K562 (cell line): ENCODE results near the gene STT3B. TPM values are rescaled to one million over a fixed set of nuclear protein-coding genes. Genes with fewer than 3 reads are reported as not detected.

Experiments used
- ATAC-seq: fragments of 200-7000 bp; cut with Tn5 transposase; 3 replicates; pipeline ENCODE4 v1.9.1; 2020; ENCODE audit warnings: moderate library complexity
- BruUV-seq: library from RNA; stranded (reverse); fragments of 400-500 nt; replicated peaks from 2 replicates; lab custom pipeline; 2021; lab: Mats Ljungman, UMichigan
- CTCF ChIA-PET: fragments of 300-600 bp; formaldehyde crosslinking; extraction: SDS; loops from one replicate; lab custom pipeline; 2021; ENCODE audit warnings: low intra/inter-chr PET ratio; lab: Yijun Ruan, JAX
- POLR2A ChIA-PET: fragments of 300-600, 350-650 bp; sonication (Branson Sonifier 250); formaldehyde crosslinking; extraction: SDS; loops from one replicate; lab custom pipeline; 2021; ENCODE audit warnings: antibody characterized with exemption, inconsistent platforms; lab: Yijun Ruan, JAX
- DNase-seq, 4 experiments: peaks; one replicate each; pipeline versions ENCODE4 v3.0.0 to v3.0.0-alpha.2; 2011 to 2018; ENCODE audit warnings: low spot score in 3 of 4, mixed read lengths in 3 of 4; ENCODE audit errors: extremely low read depth in 1 of 4
- FAIRE-seq: peaks from 2 replicates; lab custom pipeline; 2011; peaks lifted over from hg19 to GRCh38; lab: Jason Lieb, UNC
- H2AFZ ChIP-seq: 2 replicates; pipeline ENCODE4 v1.6.0; 2011; ENCODE audit warnings: low read depth, low read length, control low read depth, inconsistent platforms
- H3K27ac ChIP-seq: fragments of 200-600 bp; 3 replicates; pipeline ENCODE4 v1.8.0; 2011; ENCODE audit warnings: low read depth, mild to moderate bottlenecking, control low read depth, inconsistent platforms, low read length, moderate library complexity, mixed read lengths; ENCODE audit errors: extremely low read depth
- H3K27me3 ChIP-seq, 2 experiments: fragments of 300-600 bp in 1 of 2; 2 replicates in 1 of 2; 3 replicates in 1 of 2; pipeline versions ENCODE4 v1.6.0 to v1.8.0; 2011; ENCODE audit warnings: inconsistent platforms in 2 of 2, low read length in 2 of 2, mild to moderate bottlenecking in 1 of 2, mixed read lengths in 1 of 2, moderate library complexity in 1 of 2; ENCODE audit not compliant: control insufficient read depth in 2 of 2, insufficient read depth in 2 of 2
- H3K36me3 ChIP-seq: fragments of 300-600 bp; 3 replicates; pipeline ENCODE4 v1.8.0; 2011; ENCODE audit warnings: mild to moderate bottlenecking, low read length, inconsistent platforms; ENCODE audit not compliant: control insufficient read depth, insufficient read depth
- H3K4me1 ChIP-seq, 2 experiments: fragments of 200-600 bp in 1 of 2; replicated peaks in 1 of 2; 2 replicates in 1 of 2; 3 replicates in 1 of 2; pipeline versions ENCODE4 v1.5.1 to v1.8.0; 2011; ENCODE audit warnings: inconsistent platforms in 2 of 2, low read length in 2 of 2, mild to moderate bottlenecking in 1 of 2, mixed read lengths in 1 of 2, moderate library complexity in 1 of 2; ENCODE audit not compliant: control insufficient read depth in 2 of 2, insufficient read depth in 2 of 2
- H3K4me2 ChIP-seq: 2 replicates; pipeline ENCODE4 v1.6.1; 2011; ENCODE audit warnings: low read length, control low read depth, inconsistent platforms, mixed read lengths; ENCODE audit not compliant: insufficient read depth
- H3K4me3 ChIP-seq: fragments of 200-600 bp; sonication (generic), shearing (Covaris generic); 2 replicates; pipeline ENCODE4 v1.5.1; 2016; ENCODE audit warnings: control low read depth, inconsistent platforms
- H3K79me2 ChIP-seq: fragments of 200-600 bp; 3 replicates; pipeline ENCODE4 v1.8.0; 2011; ENCODE audit warnings: low read length, inconsistent platforms; ENCODE audit not compliant: control insufficient read depth, insufficient read depth
- H3K9ac ChIP-seq, 2 experiments: 2 replicates each; pipeline versions ENCODE4 v1.6.0 to v1.6.1; 2011; ENCODE audit warnings: low read depth in 2 of 2, low read length in 2 of 2, control low read depth in 1 of 2, inconsistent platforms in 1 of 2, mild to moderate bottlenecking in 1 of 2, mixed read lengths in 1 of 2; ENCODE audit not compliant: insufficient read depth in 1 of 2
- H3K9me1 ChIP-seq: one replicate; pipeline ENCODE4 v1.6.0; 2011; ENCODE audit warnings: inconsistent platforms, mild to moderate bottlenecking, low read length, moderate library complexity; ENCODE audit not compliant: control insufficient read depth, insufficient read depth
- H3K9me3 ChIP-seq: replicated peaks from 2 replicates; pipeline ENCODE4 v1.5.1; 2011; ENCODE audit warnings: low read depth, low read length, inconsistent platforms; ENCODE audit not compliant: control insufficient read depth, insufficient read depth
- H4K20me1 ChIP-seq: replicated peaks from 2 replicates; pipeline ENCODE4 v1.6.1; 2011; ENCODE audit warnings: low read length, inconsistent platforms, mixed read lengths; ENCODE audit not compliant: control insufficient read depth, insufficient read depth
- BRCA1 ChIP-seq, 2 experiments: fragments of 450-650 bp in 1 of 2; sonication (generic) in 1 of 2; formaldehyde crosslinking in 1 of 2; IDR thresholded peaks; 2 replicates each; pipeline versions ENCODE4 v1.5.0 to v1.6.1; 2017 to 2020; ENCODE audit warnings: mild to moderate bottlenecking in 1 of 2, missing genetic modification reagents in 1 of 2
- C11orf30 ChIP-seq: fragments of 450-650 bp; IDR thresholded peaks from 2 replicates; pipeline ENCODE4 v1.6.1; 2016; ENCODE audit warnings: low read depth, mild to moderate bottlenecking
- CHD1 ChIP-seq: fragments of 200-600 bp; sonication (generic); IDR thresholded peaks from one replicate; pipeline ENCODE4 v1.6.1; 2012; ENCODE audit warnings: mild to moderate bottlenecking, moderate library complexity, low read length, inconsistent platforms
- E2F6 ChIP-seq, 2 experiments: IDR thresholded peaks; 2 replicates each; pipeline ENCODE4 v1.6.1; 2011; ENCODE audit warnings: borderline replicate concordance in 1 of 2, control low read depth in 1 of 2, low read depth in 1 of 2, low read length in 1 of 2, mild to moderate bottlenecking in 1 of 2, mixed read lengths in 1 of 2, moderate library complexity in 1 of 2; ENCODE audit not compliant: insufficient read depth in 1 of 2, insufficient read length in 1 of 2, poor library complexity in 1 of 2, severe bottlenecking in 1 of 2; ENCODE audit errors: extremely low read depth in 1 of 2
- GATAD2B ChIP-seq: fragments of 450-650 bp; IDR thresholded peaks from 2 replicates; pipeline ENCODE4 v1.6.1; 2017; ENCODE audit warnings: mild to moderate bottlenecking, borderline replicate concordance
- HDAC8 ChIP-seq: fragments of 450-650 bp; IDR thresholded peaks from 2 replicates; pipeline ENCODE4 v1.6.1; 2016; ENCODE audit warnings: mild to moderate bottlenecking, missing genetic modification characterization, moderate library complexity, missing compliant biosample characterization
- HNRNPUL1 ChIP-seq: fragments of 200-400 bp; formaldehyde crosslinking; IDR thresholded peaks from 2 replicates; pipeline ENCODE4 v1.6.1; 2017; ENCODE audit warnings: low read length
- ILK ChIP-seq: fragments of 450-650 bp; IDR thresholded peaks from 2 replicates; pipeline ENCODE4 v1.6.1; 2016; ENCODE audit warnings: missing genetic modification characterization, low read depth, mild to moderate bottlenecking, missing compliant biosample characterization, moderate library complexity, borderline replicate concordance
- PRMT5 ChIP-seq: sonication (generic); formaldehyde crosslinking; IDR thresholded peaks from 2 replicates; pipeline ENCODE4 v1.5.0; 2020; ENCODE audit warnings: missing genetic modification reagents
- PTBP1 ChIP-seq: fragments of 200-400 bp; formaldehyde crosslinking; IDR thresholded peaks from 2 replicates; pipeline ENCODE4 v1.6.1; 2017; ENCODE audit warnings: low read depth, low read length
- SIRT6 ChIP-seq: IDR thresholded peaks from one replicate; pipeline ENCODE4 v1.6.1; 2012; ENCODE audit warnings: low read depth, mild to moderate bottlenecking, control low read depth, inconsistent platforms, low read length, moderate library complexity
- SREBF2 ChIP-seq: sonication (generic); formaldehyde crosslinking; IDR thresholded peaks from 2 replicates; pipeline ENCODE4 v1.4.0; 2020; ENCODE audit warnings: mild to moderate bottlenecking, missing genetic modification reagents
- SRSF1 ChIP-seq: fragments of 200-400 bp; formaldehyde crosslinking; IDR thresholded peaks from 2 replicates; pipeline ENCODE4 v1.6.1; 2017; ENCODE audit warnings: mild to moderate bottlenecking, low read depth, low read length, moderate library complexity
- ZNF830 ChIP-seq: fragments of 250-450 bp; sonication (Bioruptor Pico); IDR thresholded peaks from 2 replicates; pipeline ENCODE4 v1.5.0; 2021; ENCODE audit warnings: mild to moderate bottlenecking
- WGBS: fragments of 100-300 bp; shearing (Covaris generic); methylation state at CpG from one replicate; pipeline ENCODE4 v1.1.6; 2016; ENCODE audit warnings: low coverage, mixed read lengths; ENCODE audit not compliant: insufficient coverage; ENCODE audit errors: missing lambda C conversion rate; 5-methylcytosine and 5-hydroxymethylcytosine counted together
- in situ Hi-C: fragments of 300-500 bp; cut with MboI; formaldehyde crosslinking; loops from 4 replicates; pipeline ENCODE4 v1.15.0; 2018; ENCODE audit warnings: inconsistent platforms, mixed read lengths
- intact Hi-C: fragments of 100-400 bp; cut with micrococcal nuclease; formaldehyde crosslinking; loops from 2 replicates; pipeline ENCODE4 v1.14.2; 2022
- polyA plus RNA-seq, 8 experiments: library from polyadenylated mRNA; depleted of rRNA in 4 of 8; stranded (reverse) in 5 of 8; unstranded in 3 of 8; fragments of >200 nt; fragmentation: Nextera tagmentation in 2 of 8; fragmentation: Illumina TruSeq in 1 of 8; extraction: Ambion mirVana in 2 of 8; extraction: Trizol in 1 of 8; gene quantifications; 2 replicates each; pipeline versions ENCODE4 v1.2.1 to v1.2.3, GENCODE V29; 2011 to 2014; ENCODE audit warnings: inconsistent platforms in 1 of 8, missing spikeins in 1 of 8
- total RNA-seq, 7 experiments: library from RNA; depleted of rRNA in 6 of 7; stranded (reverse); fragments of >200 nt in 6 of 7; fragmentation: Illumina TruSeq in 2 of 7; extraction: Trizol in 2 of 7; gene quantifications; 2 replicates each; pipeline versions ENCODE4 v1.2.1 to v1.2.3, GENCODE V29; 2011 to 2021; ENCODE audit warnings: low replicate concordance in 1 of 7
- TF ChIP-seq, protein P1 (sequence below): conservative IDR thresholded peaks from 2 replicates; pipeline ENCODE4 v1.6.1; 2011; ENCODE audit warnings: low read depth, mild to moderate bottlenecking, low read length; ENCODE audit not compliant: control insufficient read depth
- TF ChIP-seq, protein P2 (sequence below): fragments of 250-450 bp; sonication (Bioruptor Pico); IDR thresholded peaks from 2 replicates; pipeline ENCODE4 v1.8.0; 2021; ENCODE audit warnings: moderate library complexity, mild to moderate bottlenecking, inconsistent platforms
- TF ChIP-seq, protein P3 (sequence below), 2 experiments: IDR thresholded peaks; 2 replicates each; pipeline ENCODE4 v1.6.1; 2012; ENCODE audit warnings: improper control_type of control experiment in 2 of 2, low read depth in 2 of 2, low read length in 2 of 2, borderline replicate concordance in 1 of 2

STT3B gene
- total and polyA plus RNA-seq, 9 of the 15 experiments (the other 6 are each of a cell fraction or from before 2014, with no cell fraction given): 22.4 to 147 (median 100) TPM

GRCh38 chr3:31577232-31577631, 44.5 kb downstream of the STT3B start (continued):
- TF ChIP-seq SIRT6 (no peak), CHD1 (no peak), C11orf30 (peak; percentile 64), HDAC8 (tag) (no peak)
- TF ChIP-seq, protein P1, sequence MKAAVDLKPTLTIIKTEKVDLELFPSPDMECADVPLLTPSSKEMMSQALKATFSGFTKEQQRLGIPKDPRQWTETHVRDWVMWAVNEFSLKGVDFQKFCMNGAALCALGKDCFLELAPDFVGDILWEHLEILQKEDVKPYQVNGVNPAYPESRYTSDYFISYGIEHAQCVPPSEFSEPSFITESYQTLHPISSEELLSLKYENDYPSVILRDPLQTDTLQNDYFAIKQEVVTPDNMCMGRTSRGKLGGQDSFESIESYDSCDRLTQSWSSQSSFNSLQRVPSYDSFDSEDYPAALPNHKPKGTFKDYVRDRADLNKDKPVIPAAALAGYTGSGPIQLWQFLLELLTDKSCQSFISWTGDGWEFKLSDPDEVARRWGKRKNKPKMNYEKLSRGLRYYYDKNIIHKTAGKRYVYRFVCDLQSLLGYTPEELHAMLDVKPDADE: no peak
- TF ChIP-seq, protein P2, sequence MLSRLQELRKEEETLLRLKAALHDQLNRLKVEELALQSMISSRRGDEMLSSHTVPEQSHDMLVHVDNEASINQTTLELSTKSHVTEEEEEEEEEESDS (CRISPR knock-in tag): no peak

DNA sequence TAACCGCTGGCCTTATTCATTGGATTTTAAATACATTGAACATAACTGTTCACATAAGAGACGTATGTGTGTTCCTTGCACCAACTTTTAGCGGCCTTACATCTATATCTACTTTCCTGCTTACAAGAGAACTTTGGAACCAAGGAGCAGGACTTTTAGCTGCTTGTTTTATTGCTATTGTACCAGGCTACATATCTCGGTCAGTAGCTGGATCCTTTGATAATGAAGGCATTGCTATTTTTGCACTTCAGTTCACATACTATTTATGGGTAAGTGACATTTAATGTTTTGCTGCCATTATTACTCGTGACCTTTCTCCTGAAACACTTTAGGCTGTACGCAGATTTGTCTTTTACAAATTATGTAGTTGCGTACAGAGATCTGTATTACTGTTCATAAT, 47.1 kb downstream of the STT3B start:
- Histone ChIP-seq H3K79me2 (peaks cover 74% of the 10 kb centered on the region), H4K20me1 (no peaks in the 10 kb centered on the region), H3K4me3 (no peak overlapping the region), H3K4me2 (no peak overlapping the region), H3K9ac (no peak overlapping the region), H3K9me1 (no peaks in the 10 kb centered on the region), H3K4me1 (no peaks in the 10 kb centered on the region), H2AFZ (no peak overlapping the region), H3K36me3 (peaks cover 43% of the 10 kb centered on the region), H3K27me3 (no peaks in the 10 kb centered on the region), H3K9me3 (no peaks in the 10 kb centered on the region), H3K27ac (no peak overlapping the region)
- intact Hi-C loops: no loop called here
- ATAC-seq (no peak), FAIRE-seq (no peak), DNase-seq (no peak)
- CTCF ChIA-PET: no interaction called here
- POLR2A ChIA-PET: interaction anchor here (1.6 kb wide), 1 partner anchor 48 kb away, joined by 5 read pairs; the partner anchor contains the start of gene STT3B
- in situ Hi-C loops: no loop called here
- no TSS peak for BruUV-seq
- 92% methylated on average over 7 of the region's 7 CpGs for WGBS
- no peak for TF ChIP-seq BRCA1 (IDR thresholded peaks at IDR 0.05)
- no peak for TF ChIP-seq BRCA1 (CRISPR knock-in tag; IDR thresholded peaks at IDR 0.05)
- no peak for TF ChIP-seq HNRNPUL1
- no peak for TF ChIP-seq E2F6 (IDR thresholded peaks at IDR 0.05; ENCODE audit: borderline replicate concordance in 1 of 2, extremely low read depth in 1 of 2, insufficient read depth in 1 of 2, insufficient read length in 1 of 2, low read depth in 1 of 2, low read length in 1 of 2, poor library complexity in 1 of 2, severe bottlenecking in 1 of 2)
- no peak for TF ChIP-seq GATAD2B
- TF ChIP-seq, protein P3, sequence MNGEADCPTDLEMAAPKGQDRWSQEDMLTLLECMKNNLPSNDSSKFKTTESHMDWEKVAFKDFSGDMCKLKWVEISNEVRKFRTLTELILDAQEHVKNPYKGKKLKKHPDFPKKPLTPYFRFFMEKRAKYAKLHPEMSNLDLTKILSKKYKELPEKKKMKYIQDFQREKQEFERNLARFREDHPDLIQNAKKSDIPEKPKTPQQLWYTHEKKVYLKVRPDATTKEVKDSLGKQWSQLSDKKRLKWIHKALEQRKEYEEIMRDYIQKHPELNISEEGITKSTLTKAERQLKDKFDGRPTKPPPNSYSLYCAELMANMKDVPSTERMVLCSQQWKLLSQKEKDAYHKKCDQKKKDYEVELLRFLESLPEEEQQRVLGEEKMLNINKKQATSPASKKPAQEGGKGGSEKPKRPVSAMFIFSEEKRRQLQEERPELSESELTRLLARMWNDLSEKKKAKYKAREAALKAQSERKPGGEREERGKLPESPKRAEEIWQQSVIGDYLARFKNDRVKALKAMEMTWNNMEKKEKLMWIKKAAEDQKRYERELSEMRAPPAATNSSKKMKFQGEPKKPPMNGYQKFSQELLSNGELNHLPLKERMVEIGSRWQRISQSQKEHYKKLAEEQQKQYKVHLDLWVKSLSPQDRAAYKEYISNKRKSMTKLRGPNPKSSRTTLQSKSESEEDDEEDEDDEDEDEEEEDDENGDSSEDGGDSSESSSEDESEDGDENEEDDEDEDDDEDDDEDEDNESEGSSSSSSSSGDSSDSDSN (IDR thresholded peaks at IDR 0.05; ENCODE audit: borderline replicate concordance in 1 of 2, low read depth in 2 of 2, low read length in 2 of 2): no peak
- TF ChIP-seq ILK (tag): no peak
- no peak for TF ChIP-seq PTBP1
- no peak for TF ChIP-seq ZNF830 (CRISPR knock-in tag)
- no peak for TF ChIP-seq SREBF2 (CRISPR knock-in tag)
- no peak for TF ChIP-seq SRSF1
- no peak for TF ChIP-seq PRMT5 (CRISPR knock-in tag)
- TF ChIP-seq CHD1: no peak
